Measurements from ENCODE around the gene DCDC1. TPM values are rescaled to one million over a fixed set of nuclear protein-coding genes. Genes with fewer than 3 reads are reported as not detected.

The DCDC1 gene
- 0.58 and 1.0 TPM in 2 replicates for total RNA-seq (2021)
- Bru-seq, nascent RNA = percentile 25 among the genes with signal in this experiment
- percentile 26 among the genes with signal in this experiment for BruChase-seq, experiment 1, labeled RNA remaining after a 2-hour chase
- percentile 19 among the genes with signal in this experiment for BruChase-seq, experiment 2, labeled RNA remaining after a 6-hour chase
- long read RNA-seq, partial matches to known transcripts = 0 of 1 reads
- long read RNA-seq, other reads (novel, unspliced or antisense) = 1 of 1 reads

- Histone ChIP-seq H3K36me3 (ENCODE audit: insufficient read depth, low read length, poor library complexity, severe bottlenecking) (peaks cover 3% of the 10 kb centered on the region), H3K9me3 (ENCODE audit: low read depth, low read length, poor library complexity, severe bottlenecking) (no peaks in the 10 kb centered on the region), H3K27me3 (replicated peaks; ENCODE audit: insufficient read depth, low read depth, low read length, poor library complexity) (peaks cover 22% of the 10 kb centered on the region), H3K4me1 (ENCODE audit: insufficient read depth, low read length, poor library complexity, severe bottlenecking) (peaks cover 20% of the 10 kb centered on the region), H3K27ac (ENCODE audit: low read depth, low read length, poor library complexity, severe bottlenecking) (peak within 1 kb of the TSS; percentile 71), H3K4me3 (ENCODE audit: low read depth, low read length, poor library complexity, severe bottlenecking) (peak within 1 kb of the TSS; percentile 58)
- TF ChIP-seq EZH2 (IDR thresholded peaks at IDR 0.05; ENCODE audit: borderline replicate concordance, low read depth, low read length, poor library complexity, severe bottlenecking) = no peak
- no peak for TF ChIP-seq CTCF (conservative IDR thresholded peaks at IDR 0.05; ENCODE audit: low read depth, low read length)
- ChIA-PET CTCF (interaction anchor here (0.9 to 1.6 kb wide), 4 partner anchors 28 to 589 kb away, joined by 7 read pairs; no protein-coding TSS in a partner anchor), POLR2A (ENCODE audit: low non-redundant PET) (interaction anchor here (0.6 kb wide), 1 partner anchor 462 kb away, joined by 3 read pairs; no protein-coding TSS in a partner anchor)
- peak; percentile 100 for DNase-seq (ENCODE audit: low spot score)
- TSS peak; percentile 52 for BruUV-seq (replicated peaks)
- intact Hi-C loops (cut with micrococcal nuclease; ENCODE audit: unreplicated experiment) = no loop called here
These were observed at the start of gene DCDC1, which contains the start of gene DNAJC24 for GRCh38 chr11:31369348-31370329. TSS of gene DCDC1 (minus strand) at chr11:31369739. CDS start at chr11:31328280, 41,459 bp downstream. TSS of gene DNAJC24 (plus strand) at chr11:31369860. CDS start at chr11:31370749, 889 bp downstream.

- CTCF ChIA-PET = no interaction called here
- BruUV-seq (replicated peaks) = no TSS peak
- TF ChIP-seq EZH2 (IDR thresholded peaks at IDR 0.05; ENCODE audit: borderline replicate concordance, low read depth, low read length, poor library complexity, severe bottlenecking) = no peak
- TF ChIP-seq CTCF (conservative IDR thresholded peaks at IDR 0.05; ENCODE audit: low read depth, low read length) = no peak
- no peak overlapping the region for H3K27ac ChIP-seq (ENCODE audit: low read depth, low read length, poor library complexity, severe bottlenecking)
- H3K4me1 ChIP-seq (ENCODE audit: insufficient read depth, low read length, poor library complexity, severe bottlenecking) = peaks cover 5% of the 10 kb centered on the region
- POLR2A ChIA-PET (ENCODE audit: low non-redundant PET) = no interaction called here
- DNase-seq (ENCODE audit: low spot score) = no peak
- intact Hi-C loops (cut with micrococcal nuclease; ENCODE audit: unreplicated experiment) = no loop called here
- H3K4me3 ChIP-seq (ENCODE audit: low read depth, low read length, poor library complexity, severe bottlenecking) = no peak overlapping the region
- H3K36me3 ChIP-seq (ENCODE audit: insufficient read depth, low read length, poor library complexity, severe bottlenecking) = no peaks in the 10 kb centered on the region
- no peaks in the 10 kb centered on the region for H3K27me3 ChIP-seq (replicated peaks; ENCODE audit: insufficient read depth, low read depth, low read length, poor library complexity)
- no peaks in the 10 kb centered on the region for H3K9me3 ChIP-seq (ENCODE audit: low read depth, low read length, poor library complexity, severe bottlenecking)
These were observed 49.6 kb upstream of the DCDC1 start for GRCh38 chr11:31419138-31419537.

- no peaks in the 10 kb centered on the region for H3K36me3 ChIP-seq (ENCODE audit: insufficient read depth, low read length, poor library complexity, severe bottlenecking)
- POLR2A ChIA-PET (ENCODE audit: low non-redundant PET) = no interaction called here
- intact Hi-C loops (cut with micrococcal nuclease; ENCODE audit: unreplicated experiment) = no loop called here
- H3K27me3 ChIP-seq (replicated peaks; ENCODE audit: insufficient read depth, low read depth, low read length, poor library complexity) = no peaks in the 10 kb centered on the region
- DNase-seq (ENCODE audit: low spot score) = no peak
- peaks cover 5% of the 10 kb centered on the region for H3K4me1 ChIP-seq (ENCODE audit: insufficient read depth, low read length, poor library complexity, severe bottlenecking)
- no peak for TF ChIP-seq CTCF (conservative IDR thresholded peaks at IDR 0.05; ENCODE audit: low read depth, low read length)
- no peak for TF ChIP-seq EZH2 (IDR thresholded peaks at IDR 0.05; ENCODE audit: borderline replicate concordance, low read depth, low read length, poor library complexity, severe bottlenecking)
- no peak overlapping the region for H3K4me3 ChIP-seq (ENCODE audit: low read depth, low read length, poor library complexity, severe bottlenecking)
- H3K27ac ChIP-seq (ENCODE audit: low read depth, low read length, poor library complexity, severe bottlenecking) = no peak overlapping the region
- CTCF ChIA-PET = interaction anchor here (1.6 kb wide), 1 partner anchor 758 kb away, joined by 4 read pairs; no protein-coding TSS in a partner anchor
- BruUV-seq (replicated peaks) = no TSS peak
- H3K9me3 ChIP-seq (ENCODE audit: low read depth, low read length, poor library complexity, severe bottlenecking) = no peaks in the 10 kb centered on the region
These were observed 48.3 kb upstream of the DCDC1 start for GRCh38 chr11:31417816-31418215.

All from A673 (cell line).